Measurements from ENCODE around the gene NRXN3.
A peak's percentile ranks its signal among the peaks of the same experiment; 100 is the strongest.

Gene NRXN3

DNA sequence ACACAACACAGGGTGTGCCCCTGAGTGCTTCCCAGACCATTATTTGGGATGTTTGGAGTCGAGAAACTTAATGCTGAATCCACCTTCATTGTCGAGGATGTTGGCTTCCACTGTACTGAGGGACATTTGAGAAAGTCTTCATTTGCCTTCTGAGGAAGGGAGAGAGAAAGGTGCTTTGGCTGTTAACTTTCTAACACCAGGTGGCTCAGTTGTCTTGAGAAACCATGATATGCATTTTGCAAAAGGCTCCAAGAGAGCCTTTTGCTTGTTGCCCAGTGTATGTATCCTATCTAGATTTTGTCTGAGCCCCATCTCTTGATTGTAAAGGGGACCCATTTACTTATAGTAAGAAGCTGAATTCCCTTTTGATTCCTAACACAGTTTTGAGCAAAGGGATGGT, 28.6 kb upstream of the NRXN3 start:
- no peaks in the 10 kb centered on the region for H3K36me3 ChIP-seq (ENCODE audit: low read depth)
- H3K27me3 ChIP-seq (ENCODE audit: insufficient read depth, poor library complexity, severe bottlenecking) = no peaks in the 10 kb centered on the region
- H3K27ac ChIP-seq (ENCODE audit: poor library complexity, severe bottlenecking) = no peak overlapping the region
- TF ChIP-seq, protein P1, sequence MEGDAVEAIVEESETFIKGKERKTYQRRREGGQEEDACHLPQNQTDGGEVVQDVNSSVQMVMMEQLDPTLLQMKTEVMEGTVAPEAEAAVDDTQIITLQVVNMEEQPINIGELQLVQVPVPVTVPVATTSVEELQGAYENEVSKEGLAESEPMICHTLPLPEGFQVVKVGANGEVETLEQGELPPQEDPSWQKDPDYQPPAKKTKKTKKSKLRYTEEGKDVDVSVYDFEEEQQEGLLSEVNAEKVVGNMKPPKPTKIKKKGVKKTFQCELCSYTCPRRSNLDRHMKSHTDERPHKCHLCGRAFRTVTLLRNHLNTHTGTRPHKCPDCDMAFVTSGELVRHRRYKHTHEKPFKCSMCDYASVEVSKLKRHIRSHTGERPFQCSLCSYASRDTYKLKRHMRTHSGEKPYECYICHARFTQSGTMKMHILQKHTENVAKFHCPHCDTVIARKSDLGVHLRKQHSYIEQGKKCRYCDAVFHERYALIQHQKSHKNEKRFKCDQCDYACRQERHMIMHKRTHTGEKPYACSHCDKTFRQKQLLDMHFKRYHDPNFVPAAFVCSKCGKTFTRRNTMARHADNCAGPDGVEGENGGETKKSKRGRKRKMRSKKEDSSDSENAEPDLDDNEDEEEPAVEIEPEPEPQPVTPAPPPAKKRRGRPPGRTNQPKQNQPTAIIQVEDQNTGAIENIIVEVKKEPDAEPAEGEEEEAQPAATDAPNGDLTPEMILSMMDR (IDR thresholded peaks at IDR 0.05; ENCODE audit: poor library complexity, severe bottlenecking) = peak; percentile 37
- no peaks in the 10 kb centered on the region for H3K9me3 ChIP-seq (ENCODE audit: severe bottlenecking)
- no peak for DNase-seq (ENCODE audit: low spot score)
- no peaks in the 10 kb centered on the region for H3K4me1 ChIP-seq (ENCODE audit: insufficient read depth, poor library complexity, severe bottlenecking)
- H3K4me3 ChIP-seq (ENCODE audit: severe bottlenecking) = no peak overlapping the region
- no peak for ATAC-seq (ENCODE audit: low read depth)

DNA sequence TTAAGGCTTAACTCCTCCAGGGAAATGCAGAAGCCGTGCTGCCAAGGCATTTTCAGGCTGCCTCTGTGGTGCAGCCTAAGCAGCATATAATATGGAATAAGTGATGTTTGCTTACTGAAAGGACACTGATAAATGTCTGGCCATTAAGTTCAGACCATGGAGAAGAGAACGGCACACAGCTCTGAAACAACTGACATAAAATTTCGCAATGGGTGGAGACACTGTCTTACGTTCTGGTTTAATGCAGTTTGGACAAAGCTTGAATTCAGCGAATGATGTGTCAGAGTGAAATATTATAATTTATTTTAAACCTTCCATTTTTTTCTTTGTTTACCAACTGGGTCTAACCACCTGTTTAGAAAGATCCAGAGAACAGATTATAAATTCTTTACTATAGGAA, 27.2 kb upstream of the NRXN3 start:
- ATAC-seq (ENCODE audit: low read depth) = no peak
- Histone ChIP-seq H3K27ac (ENCODE audit: poor library complexity, severe bottlenecking) (no peak overlapping the region), H3K4me3 (ENCODE audit: severe bottlenecking) (no peak overlapping the region), H3K27me3 (ENCODE audit: insufficient read depth, poor library complexity, severe bottlenecking) (no peaks in the 10 kb centered on the region), H3K9me3 (ENCODE audit: severe bottlenecking) (no peaks in the 10 kb centered on the region), H3K4me1 (ENCODE audit: insufficient read depth, poor library complexity, severe bottlenecking) (no peaks in the 10 kb centered on the region), H3K36me3 (ENCODE audit: low read depth) (no peaks in the 10 kb centered on the region)
- no peak for DNase-seq (ENCODE audit: low spot score)
- TF ChIP-seq, protein P1 (IDR thresholded peaks at IDR 0.05; ENCODE audit: poor library complexity, severe bottlenecking) = no peak

DNA sequence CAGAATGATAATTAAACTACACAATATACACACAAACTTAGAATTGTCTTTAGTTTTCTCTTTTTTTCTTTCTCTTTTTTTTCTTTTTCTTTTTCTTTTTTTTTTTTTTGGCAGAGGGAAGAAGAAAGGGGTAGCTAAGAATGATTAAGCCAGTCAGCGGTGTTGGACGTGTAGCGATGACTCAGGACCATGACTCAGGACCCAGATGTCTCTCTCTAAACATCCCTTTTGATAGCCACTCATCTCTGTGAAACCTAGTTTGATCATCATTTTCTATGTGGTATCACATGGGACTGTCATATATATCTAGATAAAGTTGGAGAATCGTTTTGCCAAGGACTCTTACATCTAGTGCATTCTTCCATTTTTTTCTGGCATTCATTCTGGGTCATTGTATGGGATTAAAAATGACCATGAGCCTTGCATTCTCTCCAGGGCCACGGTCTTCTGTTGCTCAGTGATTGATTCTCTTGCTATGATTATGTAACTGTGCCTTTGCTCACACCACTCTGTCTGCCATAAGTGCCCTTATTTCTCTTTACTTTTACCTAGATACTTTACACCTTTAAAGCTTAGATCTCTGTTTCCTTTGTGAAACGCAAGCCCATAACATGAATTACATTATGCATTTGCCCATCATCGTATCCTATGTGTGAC, 26.6 kb upstream of the NRXN3 start:
- H3K4me1 ChIP-seq (ENCODE audit: insufficient read depth, poor library complexity, severe bottlenecking) = no peaks in the 10 kb centered on the region
- H3K9me3 ChIP-seq (ENCODE audit: severe bottlenecking) = no peaks in the 10 kb centered on the region
- TF ChIP-seq, protein P1 (IDR thresholded peaks at IDR 0.05; ENCODE audit: poor library complexity, severe bottlenecking) = no peak
- no peak overlapping the region for H3K4me3 ChIP-seq (ENCODE audit: severe bottlenecking)
- ATAC-seq (ENCODE audit: low read depth) (peak; percentile 99), DNase-seq (ENCODE audit: low spot score) (no peak)
- H3K36me3 ChIP-seq (ENCODE audit: low read depth) = no peaks in the 10 kb centered on the region
- H3K27me3 ChIP-seq (ENCODE audit: insufficient read depth, poor library complexity, severe bottlenecking) = no peaks in the 10 kb centered on the region
- no peak overlapping the region for H3K27ac ChIP-seq (ENCODE audit: poor library complexity, severe bottlenecking)

DNA sequence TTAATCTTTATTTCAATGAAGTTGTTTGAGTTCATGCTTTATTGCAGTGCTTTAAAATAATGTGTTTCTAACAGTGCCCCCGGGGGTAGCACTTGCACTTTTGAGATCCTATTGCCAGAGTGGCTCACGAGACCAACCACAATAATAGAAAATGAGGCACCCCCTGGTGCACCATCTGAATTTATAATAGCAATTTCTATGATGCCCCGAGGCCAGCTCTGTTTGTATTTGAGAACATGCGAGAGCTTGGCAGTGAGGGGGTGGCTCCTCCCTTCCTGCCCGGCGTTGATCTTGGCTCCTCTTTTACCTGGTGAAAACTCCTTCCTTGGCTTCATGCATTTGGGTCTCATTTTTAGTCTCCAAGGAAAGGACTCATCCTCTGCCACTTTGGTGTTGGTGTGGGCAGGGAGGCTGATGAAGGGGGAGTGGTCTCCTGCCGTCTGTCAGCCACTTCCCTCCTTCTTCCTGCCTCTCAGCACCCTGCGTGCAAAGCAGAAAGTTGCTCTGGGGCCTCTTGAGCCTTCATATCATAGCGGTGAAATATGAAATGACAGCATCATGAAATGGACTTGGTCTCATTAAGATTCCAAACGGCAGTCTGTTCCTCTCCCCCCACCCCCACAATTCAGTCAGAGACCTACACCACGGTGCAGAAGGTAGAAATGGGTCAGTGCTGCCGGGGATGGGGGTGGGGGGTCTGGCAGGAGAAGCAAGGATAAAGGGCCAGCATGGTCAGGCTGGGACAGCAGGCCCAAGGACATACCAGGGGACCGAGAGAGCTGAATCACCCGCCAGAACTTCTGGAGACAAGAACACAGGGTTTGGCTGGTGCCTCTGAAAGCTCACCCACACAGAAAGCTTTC, 17.7 kb upstream of the NRXN3 start:
- Histone ChIP-seq H3K9me3 (ENCODE audit: severe bottlenecking) (no peaks in the 10 kb centered on the region), H3K4me1 (ENCODE audit: insufficient read depth, poor library complexity, severe bottlenecking) (peaks cover 9% of the 10 kb centered on the region), H3K27ac (ENCODE audit: poor library complexity, severe bottlenecking) (no peak overlapping the region), H3K27me3 (ENCODE audit: insufficient read depth, poor library complexity, severe bottlenecking) (no peaks in the 10 kb centered on the region), H3K4me3 (ENCODE audit: severe bottlenecking) (no peak overlapping the region), H3K36me3 (ENCODE audit: low read depth) (no peaks in the 10 kb centered on the region)
- ATAC-seq (ENCODE audit: low read depth) (peak; percentile 58), DNase-seq (ENCODE audit: low spot score) (no peak)
- TF ChIP-seq, protein P1 (IDR thresholded peaks at IDR 0.05; ENCODE audit: poor library complexity, severe bottlenecking) = no peak

DNA sequence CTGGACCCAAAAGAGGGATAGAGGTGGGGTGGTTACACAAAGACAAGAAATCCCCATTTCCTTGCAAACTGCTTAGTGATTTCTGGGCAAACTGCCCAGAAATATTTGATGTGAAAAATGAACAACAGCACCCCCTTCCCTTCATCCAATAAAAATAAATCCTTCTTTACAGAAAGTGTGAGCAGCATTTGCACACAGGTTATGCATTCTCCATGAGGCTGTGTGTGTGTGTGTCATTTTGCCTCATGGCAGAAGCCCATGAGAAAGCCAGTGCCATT, 17.2 kb upstream of the NRXN3 start:
- H3K27me3 ChIP-seq (ENCODE audit: insufficient read depth, poor library complexity, severe bottlenecking) = peaks cover 4% of the 10 kb centered on the region
- no peaks in the 10 kb centered on the region for H3K9me3 ChIP-seq (ENCODE audit: severe bottlenecking)
- no peak for DNase-seq (ENCODE audit: low spot score)
- H3K27ac ChIP-seq (ENCODE audit: poor library complexity, severe bottlenecking) = no peak overlapping the region
- no peak overlapping the region for H3K4me3 ChIP-seq (ENCODE audit: severe bottlenecking)
- peaks cover 9% of the 10 kb centered on the region for H3K4me1 ChIP-seq (ENCODE audit: insufficient read depth, poor library complexity, severe bottlenecking)
- peak; percentile 40; the same call in 1 of the 3 replicates for ATAC-seq (ENCODE audit: low read depth)
- no peaks in the 10 kb centered on the region for H3K36me3 ChIP-seq (ENCODE audit: low read depth)
- TF ChIP-seq, protein P1 (IDR thresholded peaks at IDR 0.05; ENCODE audit: poor library complexity, severe bottlenecking) = peak; percentile 37

All from RWPE2 (cell line).